H9 (cell line): ENCODE measurements around the gene PIP4K2B. TPM values are rescaled to one million over a fixed set of nuclear protein-coding genes. Genes with fewer than 3 reads are reported as not detected.

Experiments
- DNase-seq: peaks from one replicate; pipeline ENCODE4 v3.0.0-alpha.2; 2017
- H2AFZ ChIP-seq: one replicate; pipeline ENCODE4 v1.6.1; 2013; ENCODE audit warnings: mild to moderate bottlenecking, low read length, control low read depth, moderate library complexity
- H2AK5ac ChIP-seq: 2 replicates; pipeline ENCODE4 v1.6.1; 2013; ENCODE audit warnings: low read length, control low read depth, mixed read lengths; ENCODE audit not compliant: insufficient read length
- H2BK120ac ChIP-seq: one replicate; pipeline ENCODE4 v1.6.1; 2013; ENCODE audit warnings: low read depth, mild to moderate bottlenecking, low read length, control low read depth, inconsistent platforms; ENCODE audit not compliant: poor library complexity, severe bottlenecking
- H2BK12ac ChIP-seq: 2 replicates; pipeline ENCODE4 v1.6.1; 2013; ENCODE audit warnings: low read length, control low read depth, mixed read lengths, low read depth; ENCODE audit not compliant: insufficient read length
- H2BK15ac ChIP-seq: 2 replicates; pipeline ENCODE4 v1.6.1; 2013; ENCODE audit warnings: low read depth, low read length, control low read depth
- H2BK20ac ChIP-seq: one replicate; pipeline ENCODE4 v1.6.1; 2013; ENCODE audit warnings: low read depth, mild to moderate bottlenecking, low read length, control low read depth, inconsistent platforms; ENCODE audit not compliant: poor library complexity, severe bottlenecking
- H2BK5ac ChIP-seq: 2 replicates; pipeline ENCODE4 v1.6.1; 2013; ENCODE audit warnings: low read length, control low read depth, mixed read lengths; ENCODE audit not compliant: insufficient read length
- H3K14ac ChIP-seq: 2 replicates; pipeline ENCODE4 v1.6.1; 2013; ENCODE audit warnings: low read length, control low read depth; ENCODE audit not compliant: insufficient read depth
- H3K18ac ChIP-seq: 2 replicates; pipeline ENCODE4 v1.6.1; 2013; ENCODE audit warnings: low read depth, mild to moderate bottlenecking, mixed read lengths, low read length, control low read depth; ENCODE audit not compliant: insufficient read length
- H3K23ac ChIP-seq: 2 replicates; pipeline ENCODE4 v1.6.1; 2013; ENCODE audit warnings: low read length, control low read depth, mixed read lengths, low read depth; ENCODE audit not compliant: insufficient read length
- H3K23me2 ChIP-seq: 2 replicates; pipeline ENCODE4 v1.6.1; 2013; ENCODE audit warnings: low read depth, mild to moderate bottlenecking, mixed read lengths, low read length, control low read depth; ENCODE audit not compliant: insufficient read length, poor library complexity, severe bottlenecking
- H3K27ac ChIP-seq: 2 replicates; pipeline ENCODE4 v1.5.1; 2013; ENCODE audit warnings: low read length, control low read depth, mixed read lengths, low read depth; ENCODE audit not compliant: insufficient read length
- H3K27me3 ChIP-seq: 2 replicates; pipeline ENCODE4 v1.6.1; 2013; ENCODE audit warnings: low read length, control low read depth, inconsistent platforms; ENCODE audit not compliant: insufficient read depth
- H3K4ac ChIP-seq: 2 replicates; pipeline ENCODE4 v1.6.1; 2013; ENCODE audit warnings: low read depth, mild to moderate bottlenecking, control low read depth, inconsistent platforms, low read length, moderate library complexity
- H3K4me1 ChIP-seq: 2 replicates; pipeline ENCODE4 v1.6.1; 2013; ENCODE audit warnings: low read length, control low read depth, inconsistent platforms; ENCODE audit not compliant: insufficient read depth
- H3K4me2 ChIP-seq: 2 replicates; pipeline ENCODE4 v1.6.1; 2013; ENCODE audit warnings: low read length, control low read depth, mixed read lengths; ENCODE audit not compliant: insufficient read length, insufficient read depth
- H3K56ac ChIP-seq: 2 replicates; pipeline ENCODE4 v1.6.1; 2013; ENCODE audit warnings: low read depth, mild to moderate bottlenecking, mixed read lengths, low read length, control low read depth; ENCODE audit not compliant: insufficient read length
- H3K79me1 ChIP-seq: 2 replicates; pipeline ENCODE4 v1.6.1; 2013; ENCODE audit warnings: low read depth, mild to moderate bottlenecking, moderate library complexity, low read length, control low read depth, inconsistent platforms; ENCODE audit not compliant: insufficient read depth, poor library complexity, severe bottlenecking
- H3K79me2 ChIP-seq: 2 replicates; pipeline ENCODE4 v1.6.1; 2013; ENCODE audit warnings: low read length, control low read depth, inconsistent platforms; ENCODE audit not compliant: insufficient read depth
- H3K9ac ChIP-seq: 2 replicates; pipeline ENCODE4 v1.6.1; 2013; ENCODE audit warnings: low read length, control low read depth, mixed read lengths; ENCODE audit not compliant: insufficient read length; ENCODE audit errors: extremely low read depth
- H3K9me3 ChIP-seq: one replicate; pipeline ENCODE4 v1.6.1; 2013; ENCODE audit warnings: low read depth, low read length, inconsistent platforms; ENCODE audit not compliant: control insufficient read depth
- H3T11ph ChIP-seq: one replicate; pipeline ENCODE4 v1.6.1; 2013; ENCODE audit warnings: mild to moderate bottlenecking, low read length, control low read depth, inconsistent platforms
- H4K20me1 ChIP-seq: one replicate; pipeline ENCODE4 v1.6.1; 2013; ENCODE audit not compliant: control insufficient read depth, insufficient read length, insufficient read depth
- H4K5ac ChIP-seq: 2 replicates; pipeline ENCODE4 v1.6.1; 2013; ENCODE audit warnings: low read depth, mild to moderate bottlenecking, mixed read lengths, low read length, control low read depth; ENCODE audit not compliant: insufficient read length
- H4K8ac ChIP-seq: replicated peaks from 2 replicates; pipeline ENCODE4 v1.6.1; 2013; ENCODE audit warnings: low read length, control low read depth, mixed read lengths, low read depth; ENCODE audit not compliant: insufficient read length
- H4K91ac ChIP-seq: 2 replicates; pipeline ENCODE4 v1.6.1; 2013; ENCODE audit warnings: low read depth, mild to moderate bottlenecking, moderate library complexity, mixed read lengths, low read length, control low read depth; ENCODE audit not compliant: insufficient read length
- H3K27ac Mint-ChIP-seq, 3 experiments: 2 replicates in 2 of 3; 3 replicates in 1 of 3; pipeline ENCODE4 v1.8.0; 2020 to 2021; ENCODE audit warnings: mixed read lengths in 3 of 3, mild to moderate bottlenecking in 1 of 3, moderate library complexity in 1 of 3
- H3K27me3 Mint-ChIP-seq: 2 replicates; pipeline ENCODE4 v1.8.0; 2021; ENCODE audit warnings: low read depth, mild to moderate bottlenecking, moderate library complexity, mixed read lengths
- H3K36me3 Mint-ChIP-seq, 3 experiments: 2 replicates in 2 of 3; 3 replicates in 1 of 3; pipeline ENCODE4 v1.8.0; 2020 to 2021; ENCODE audit warnings: low read depth in 3 of 3, mixed read lengths in 3 of 3; ENCODE audit not compliant: insufficient read depth in 1 of 3
- H3K4me1 Mint-ChIP-seq, 2 experiments: 2 replicates each; pipeline ENCODE4 v1.8.0; 2020; ENCODE audit warnings: mixed read lengths in 2 of 2
- H3K4me3 Mint-ChIP-seq, 2 experiments: 2 replicates in 1 of 2; 3 replicates in 1 of 2; pipeline ENCODE4 v1.8.0; 2020 to 2021; ENCODE audit warnings: mild to moderate bottlenecking in 2 of 2, mixed read lengths in 2 of 2, moderate library complexity in 1 of 2
- H3K9me3 Mint-ChIP-seq, 2 experiments: 2 replicates in 1 of 2; 3 replicates in 1 of 2; pipeline ENCODE4 v1.8.0; 2020; ENCODE audit warnings: mild to moderate bottlenecking in 2 of 2, mixed read lengths in 2 of 2, moderate library complexity in 1 of 2
- WGBS: extraction: QIAGEN DNeasy Blood & Tissue Kit; methylation state at CpG from one replicate; pipeline ENCODE4 v1.1.7; 2013; ENCODE audit warnings: missing lambda C conversion rate, low lambda C conversion rate, mixed read lengths; ENCODE audit not compliant: insufficient read length; ENCODE audit errors: extremely low coverage; 5-methylcytosine and 5-hydroxymethylcytosine counted together
- total RNA-seq: library from RNA; stranded (reverse); gene quantifications from 2 replicates; pipeline ENCODE4 v1.2.1, GENCODE V29; 2021
- TF ChIP-seq, protein P1 (sequence below): fragments of 200-600 bp; sonication (generic); conservative IDR thresholded peaks from 3 replicates; pipeline ENCODE4 v1.8.0; 2021; ENCODE audit warnings: antibody characterized with exemption, mild to moderate bottlenecking

PIP4K2B gene
- total RNA-seq, 1 experiment from 2014 or later = 61.9 TPM

GRCh38 chr17:38797828-38798227 is 1.5 kb downstream of the PIP4K2B start:
- H3K4me3 Mint-ChIP-seq = peak overlapping the region; percentile 98 to 99
- peak overlapping the region in 1 of 3 experiments; percentile 75; a peak in 2 of 7 replicates for H3K27ac Mint-ChIP-seq
- no peak overlapping the region for H3K27ac ChIP-seq

More at GRCh38 chr17:38797828-38798227, 1.5 kb downstream of the PIP4K2B start:
- Histone ChIP-seq H4K20me1 (no peaks in the 10 kb centered on the region), H2BK12ac (no peak overlapping the region), H3K79me1 (peaks cover 3% of the 10 kb centered on the region), H3K23ac (no peak overlapping the region), H3K14ac (no peak overlapping the region), H4K91ac (no peak overlapping the region), H2BK5ac (no peak overlapping the region), H2BK20ac (no peak overlapping the region), H3K9ac (no peak overlapping the region), H3K9me3 (no peaks in the 10 kb centered on the region), H3K18ac (no peak overlapping the region), H3K56ac (no peak overlapping the region), H3K23me2 (peaks cover 5% of the 10 kb centered on the region), H3K79me2 (peaks cover 26% of the 10 kb centered on the region; the same call in 1 of the 2 replicates), H2AK5ac (no peak overlapping the region), H4K8ac (no peak overlapping the region), H4K5ac (no peak overlapping the region), H3K4me2 (peak overlapping the region; percentile 90), H2AFZ (no peak overlapping the region), H2BK120ac (no peak overlapping the region), H2BK15ac (no peak overlapping the region), H3K4ac (no peak overlapping the region), H3T11ph (no peak overlapping the region), H3K4me1 (no peaks in the 10 kb centered on the region; the same call in 1 of the 2 replicates), H3K27me3 (no peaks in the 10 kb centered on the region)
- Mint-ChIP-seq H3K9me3 (peaks cover 0 to 3% of the 10 kb centered on the region in 2 experiments; a peak in 1 of 5 replicates), H3K27me3 (no peaks in the 10 kb centered on the region; the same call in 1 of the 2 replicates), H3K4me1 (peaks cover 25 to 28% of the 10 kb centered on the region in 2 experiments), H3K36me3 (peaks cover 22 to 50% (median 34%) of the 10 kb centered on the region in 3 experiments)
- TF ChIP-seq, protein P1, sequence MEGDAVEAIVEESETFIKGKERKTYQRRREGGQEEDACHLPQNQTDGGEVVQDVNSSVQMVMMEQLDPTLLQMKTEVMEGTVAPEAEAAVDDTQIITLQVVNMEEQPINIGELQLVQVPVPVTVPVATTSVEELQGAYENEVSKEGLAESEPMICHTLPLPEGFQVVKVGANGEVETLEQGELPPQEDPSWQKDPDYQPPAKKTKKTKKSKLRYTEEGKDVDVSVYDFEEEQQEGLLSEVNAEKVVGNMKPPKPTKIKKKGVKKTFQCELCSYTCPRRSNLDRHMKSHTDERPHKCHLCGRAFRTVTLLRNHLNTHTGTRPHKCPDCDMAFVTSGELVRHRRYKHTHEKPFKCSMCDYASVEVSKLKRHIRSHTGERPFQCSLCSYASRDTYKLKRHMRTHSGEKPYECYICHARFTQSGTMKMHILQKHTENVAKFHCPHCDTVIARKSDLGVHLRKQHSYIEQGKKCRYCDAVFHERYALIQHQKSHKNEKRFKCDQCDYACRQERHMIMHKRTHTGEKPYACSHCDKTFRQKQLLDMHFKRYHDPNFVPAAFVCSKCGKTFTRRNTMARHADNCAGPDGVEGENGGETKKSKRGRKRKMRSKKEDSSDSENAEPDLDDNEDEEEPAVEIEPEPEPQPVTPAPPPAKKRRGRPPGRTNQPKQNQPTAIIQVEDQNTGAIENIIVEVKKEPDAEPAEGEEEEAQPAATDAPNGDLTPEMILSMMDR = no peak
- DNase-seq = no peak
- no CpG with 5 or more reads among the region's 6 CpGs for WGBS
